A673 (cell line): ENCODE data around the gene ZNF770.
"Not testable (repeated sequence)": the region's sequence is repeated elsewhere in the genome, so short reads cannot be mapped to it uniquely, and the experiment has no call there.

Experiments
- EZH2 ChIP-seq: fragments of 200-600 bp; sonication (generic); IDR thresholded peaks from 2 replicates; pipeline ENCODE4 v1.6.1; 2017; ENCODE audit warnings: borderline replicate concordance, low read depth, mild to moderate bottlenecking, mixed read lengths, antibody characterized with exemption, low read length; ENCODE audit not compliant: poor library complexity, severe bottlenecking
- TF ChIP-seq, protein P1 (sequence below): fragments of 300-800, 200-600 bp; sonication (generic); conservative IDR thresholded peaks from 2 replicates; pipeline ENCODE4 v1.5.1; 2017; ENCODE audit warnings: low read depth, mild to moderate bottlenecking, antibody characterized with exemption, low read length, moderate library complexity, mixed read lengths

DNA sequence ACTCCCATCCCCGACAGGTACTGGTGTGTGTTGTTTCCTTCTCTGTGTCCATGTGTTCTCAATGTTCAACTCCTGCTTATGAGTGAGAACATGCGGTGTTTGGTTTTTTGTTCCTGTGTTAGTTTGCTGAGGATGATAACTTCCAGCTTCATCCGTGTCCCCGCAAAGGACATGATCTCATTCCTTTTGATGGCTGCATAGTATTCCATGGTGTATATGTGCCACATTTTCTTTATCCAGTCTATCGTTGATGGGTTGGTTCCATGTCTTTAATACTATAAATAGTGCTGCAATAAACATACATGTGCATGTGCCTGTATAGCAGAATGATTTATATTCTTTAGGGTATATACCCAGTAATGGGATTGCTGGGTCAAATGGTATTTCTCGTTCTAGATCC, 59.7 kb downstream of the ZNF770 start:
- TF ChIP-seq EZH2: not testable (repeated sequence)
- TF ChIP-seq, protein P1, sequence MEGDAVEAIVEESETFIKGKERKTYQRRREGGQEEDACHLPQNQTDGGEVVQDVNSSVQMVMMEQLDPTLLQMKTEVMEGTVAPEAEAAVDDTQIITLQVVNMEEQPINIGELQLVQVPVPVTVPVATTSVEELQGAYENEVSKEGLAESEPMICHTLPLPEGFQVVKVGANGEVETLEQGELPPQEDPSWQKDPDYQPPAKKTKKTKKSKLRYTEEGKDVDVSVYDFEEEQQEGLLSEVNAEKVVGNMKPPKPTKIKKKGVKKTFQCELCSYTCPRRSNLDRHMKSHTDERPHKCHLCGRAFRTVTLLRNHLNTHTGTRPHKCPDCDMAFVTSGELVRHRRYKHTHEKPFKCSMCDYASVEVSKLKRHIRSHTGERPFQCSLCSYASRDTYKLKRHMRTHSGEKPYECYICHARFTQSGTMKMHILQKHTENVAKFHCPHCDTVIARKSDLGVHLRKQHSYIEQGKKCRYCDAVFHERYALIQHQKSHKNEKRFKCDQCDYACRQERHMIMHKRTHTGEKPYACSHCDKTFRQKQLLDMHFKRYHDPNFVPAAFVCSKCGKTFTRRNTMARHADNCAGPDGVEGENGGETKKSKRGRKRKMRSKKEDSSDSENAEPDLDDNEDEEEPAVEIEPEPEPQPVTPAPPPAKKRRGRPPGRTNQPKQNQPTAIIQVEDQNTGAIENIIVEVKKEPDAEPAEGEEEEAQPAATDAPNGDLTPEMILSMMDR: not testable (repeated sequence)
